ENCODE results near the gene CCDC172. TPM values are rescaled to one million over a fixed set of nuclear protein-coding genes. Genes with fewer than 3 reads are reported as not detected.

The CCDC172 gene
- total and polyA plus RNA-seq, 2 of the 4 experiments (the other 2 are of a cell fraction) = not detected

- Histone ChIP-seq H4K5ac (ENCODE audit: low read depth, low read length) (no peak overlapping the region), H3K23ac (ENCODE audit: low read depth, low read length) (no peak overlapping the region), H3K4me2 (ENCODE audit: low read depth, low read length) (no peak overlapping the region), H3K4ac (ENCODE audit: low read depth, low read length) (no peak overlapping the region), H2AK9ac (replicated peaks; ENCODE audit: low read depth, low read length, poor library complexity) (no peak overlapping the region), H3K9me3 (ENCODE audit: control insufficient read depth, insufficient read depth, low read length) (no peaks in the 10 kb centered on the region), H3K27me3 (ENCODE audit: control insufficient read depth, insufficient read depth, low read length) (no peaks in the 10 kb centered on the region), H3K36me3 (ENCODE audit: control insufficient read depth, insufficient read depth, low read length) (no peaks in the 10 kb centered on the region), H3K79me1 (ENCODE audit: low read depth in 1 of 2, low read length in 2 of 2) (no peaks in the 10 kb centered on the region), H2BK15ac (ENCODE audit: low read depth, low read length) (no peak overlapping the region), H3K9me1 (ENCODE audit: insufficient read depth, low read length) (no peaks in the 10 kb centered on the region), H3K4me3 (ENCODE audit: insufficient read depth, low read depth, low read length) (no peak overlapping the region), H2BK20ac (ENCODE audit: low read depth, low read length) (no peak overlapping the region), H4K8ac (ENCODE audit: low read depth in 2 of 2, low read length in 2 of 2) (no peak overlapping the region), H4K20me1 (ENCODE audit: insufficient read depth, low read length) (no peaks in the 10 kb centered on the region), H2AK5ac (ENCODE audit: low read depth, low read length) (no peak overlapping the region), H3K4me1 (ENCODE audit: control insufficient read depth, insufficient read depth, low read length) (no peaks in the 10 kb centered on the region), H3K14ac (replicated peaks; ENCODE audit: low read depth, low read length) (no peak overlapping the region), H2BK5ac (ENCODE audit: low read depth, low read length, poor library complexity, severe bottlenecking) (no peak overlapping the region), H2AFZ (replicated peaks; ENCODE audit: low read length, poor library complexity) (no peak overlapping the region), H3K56ac (ENCODE audit: extremely low read depth, insufficient read depth, low read length) (no peak overlapping the region), H3K18ac (ENCODE audit: low read depth, low read length) (no peak overlapping the region), H2BK120ac (ENCODE audit: low read depth, low read length) (no peak overlapping the region), H4K91ac (ENCODE audit: insufficient read depth, low read depth, low read length) (no peak overlapping the region), H3K9ac (ENCODE audit: low read depth, low read length) (no peak overlapping the region), H3K27ac (ENCODE audit: insufficient read depth, low read length) (no peak overlapping the region)
- no peak for ATAC-seq (ENCODE audit: low read depth)
- WGBS, 2 experiments (ENCODE audit: extremely low coverage in 2 of 2, insufficient read length in 1 of 2) = 66% methylated on average over 3 of the region's 5 CpGs; no CpG with 5 or more reads in 1 of the 2 experiments
- intact Hi-C loops (cut with micrococcal nuclease) (no loop called here), dilution Hi-C loops (cut with HindIII; ENCODE audit: low sequenced_read_pairs, unreplicated experiment) (no loop called here), in situ Hi-C loops (cut with MboI; ENCODE audit: low sequenced_read_pairs) (no loop called here)
- ChIA-PET CTCF (no interaction called here), POLR2A (ENCODE audit: unreplicated experiment) (no interaction called here)
- TF ChIP-seq RCOR1 (IDR thresholded peaks at IDR 0.05; ENCODE audit: insufficient replicate concordance, low read length) (no peak), CEBPB (IDR thresholded peaks at IDR 0.05; ENCODE audit: low read depth, low read length) (no peak), MAZ (IDR thresholded peaks at IDR 0.05; ENCODE audit: borderline replicate concordance, low read depth, low read length) (no peak), POLR2A (IDR thresholded peaks at IDR 0.05; ENCODE audit: low read depth, low read length) (no peak), MXI1 (IDR thresholded peaks at IDR 0.05; ENCODE audit: borderline replicate concordance, low read depth, low read length) (no peak), SMC3 (IDR thresholded peaks at IDR 0.05; ENCODE audit: low read depth, low read length) (no peak), FOS (IDR thresholded peaks at IDR 0.05; ENCODE audit: low read depth, low read length) (no peak), ELK1 (IDR thresholded peaks at IDR 0.05; ENCODE audit: borderline replicate concordance, low read depth, low read length) (no peak)
- no TSS peak for BruUV-seq (replicated peaks)
- DNase-seq = no peak
Observed at GRCh38 chr10:116311016-116311415, 13.2 kb upstream of the CCDC172 start.

All from IMR-90 (cell line).